PC-3 (cell line): ENCODE measurements around the gene NBEAL1. TPM values are rescaled to one million over a fixed set of nuclear protein-coding genes. Genes with fewer than 3 reads are reported as not detected.
"Not testable (repeated sequence)": the region's sequence is repeated elsewhere in the genome, so short reads cannot be mapped to it uniquely, and the experiment has no call there.

ENCODE experiments used
- ATAC-seq: fragments of 200-7000 bp; cut with Tn5 transposase; 2 replicates; pipeline ENCODE4 v1.9.1; 2020; ENCODE audit warnings: mild to moderate bottlenecking, moderate library complexity
- BruUV-seq: library from RNA; stranded (reverse); fragments of 400-500 nt; replicated peaks from 2 replicates; lab custom pipeline; 2021; lab: Mats Ljungman, UMichigan
- CTCF ChIA-PET: fragments of 300-600 bp; sonication (Branson Sonifier 250); formaldehyde crosslinking; loops from one replicate; lab custom pipeline; 2022; ENCODE audit warnings: antibody characterized with exemption; lab: Charles Lee
- POLR2A ChIA-PET: fragments of 300-600 bp; sonication (Branson Sonifier 250); formaldehyde crosslinking; loops from one replicate; lab custom pipeline; 2022; ENCODE audit warnings: antibody characterized with exemption; ENCODE audit not compliant: unreplicated experiment; lab: Charles Lee
- DNase-seq: peaks from one replicate; pipeline ENCODE4 v3.0.0-alpha.2; 2015
- H2AFZ ChIP-seq: fragments of 300-600 bp; sonication (generic); 2 replicates; pipeline ENCODE4 v1.6.0; 2016; ENCODE audit warnings: antibody characterized with exemption, low read length
- H3F3A ChIP-seq: fragments of 300-600 bp; sonication (generic); one replicate; pipeline ENCODE4 v1.6.0; 2017; ENCODE audit warnings: antibody characterized with exemption, low read length, control low read depth, mild to moderate bottlenecking; ENCODE audit not compliant: unreplicated experiment
- H3K27ac ChIP-seq: fragments of 300-600 bp; sonication (generic); 2 replicates; pipeline ENCODE4 v1.5.1; 2016; ENCODE audit warnings: mild to moderate bottlenecking, low read length
- H3K27me3 ChIP-seq: fragments of 300-600 bp; sonication (generic); 2 replicates; pipeline ENCODE4 v1.6.1; 2016; ENCODE audit warnings: low read length, mixed read lengths
- H3K36me3 ChIP-seq: fragments of 300-600 bp; sonication (generic); 2 replicates; pipeline ENCODE4 v1.6.1; 2016; ENCODE audit warnings: low read depth, mixed run types, low read length, mixed read lengths
- H3K4me1 ChIP-seq: fragments of 300-600 bp; sonication (generic); 2 replicates; pipeline ENCODE4 v1.5.1; 2016; ENCODE audit warnings: low read length; ENCODE audit not compliant: insufficient read depth
- H3K4me2 ChIP-seq: fragments of 300-600 bp; sonication (generic); 2 replicates; pipeline ENCODE4 v1.6.0; 2016; ENCODE audit warnings: low read length
- H3K4me3 ChIP-seq: fragments of 300-600 bp; sonication (generic); 2 replicates; pipeline ENCODE4 v1.5.1; 2016; ENCODE audit warnings: mild to moderate bottlenecking, low read length, mixed read lengths
- H3K79me2 ChIP-seq: fragments of 300-600 bp; sonication (generic); 2 replicates; pipeline ENCODE4 v1.6.1; 2017; ENCODE audit warnings: low read length, mixed read lengths
- H3K9ac ChIP-seq: fragments of 300-600 bp; sonication (generic); 2 replicates; pipeline ENCODE4 v1.6.0; 2016; ENCODE audit warnings: mild to moderate bottlenecking, low read length
- H3K9me2 ChIP-seq: fragments of 300-600 bp; sonication (generic); replicated peaks from 2 replicates; pipeline ENCODE4 v1.6.1; 2016; ENCODE audit warnings: mixed run types, low read length, mixed read lengths
- H3K9me3 ChIP-seq: fragments of 300-600 bp; sonication (generic); 2 replicates; pipeline ENCODE4 v1.6.1; 2016; ENCODE audit warnings: low read length, mixed read lengths
- H4K20me1 ChIP-seq: fragments of 300-600 bp; sonication (generic); 2 replicates; pipeline ENCODE4 v1.6.1; 2016; ENCODE audit warnings: low read length, mixed read lengths
- EZH2 ChIP-seq: fragments of 300-600 bp; sonication (generic); IDR thresholded peaks from one replicate; pipeline ENCODE4 v1.6.1; 2017; ENCODE audit warnings: antibody characterized with exemption, mild to moderate bottlenecking, low read length; ENCODE audit not compliant: unreplicated experiment
- EZH2phosphoT487 ChIP-seq: fragments of 300-600 bp; sonication (generic); IDR thresholded peaks from 2 replicates; pipeline ENCODE4 v1.6.1; 2018; ENCODE audit warnings: mild to moderate bottlenecking, antibody characterized with exemption, low read length, borderline replicate concordance
- intact Hi-C: fragments of 100-400 bp; cut with micrococcal nuclease; formaldehyde crosslinking; loops from 2 replicates; pipeline ENCODE4 v1.9.0; 2023
- total RNA-seq: library from RNA; depleted of rRNA; stranded (reverse); fragments of >200 nt; gene quantifications from 2 replicates; pipeline ENCODE4 v1.2.3, GENCODE V29; 2014
- TF ChIP-seq, protein P1 (sequence below): fragments of 300-600 bp; sonication (generic); conservative IDR thresholded peaks from 2 replicates; pipeline ENCODE4 v1.5.1; 2017; ENCODE audit warnings: antibody characterized with exemption, low read depth, mild to moderate bottlenecking, low read length

Gene NBEAL1
- total RNA-seq, 1 experiment from 2014 or later = 9.9 TPM

DNA sequence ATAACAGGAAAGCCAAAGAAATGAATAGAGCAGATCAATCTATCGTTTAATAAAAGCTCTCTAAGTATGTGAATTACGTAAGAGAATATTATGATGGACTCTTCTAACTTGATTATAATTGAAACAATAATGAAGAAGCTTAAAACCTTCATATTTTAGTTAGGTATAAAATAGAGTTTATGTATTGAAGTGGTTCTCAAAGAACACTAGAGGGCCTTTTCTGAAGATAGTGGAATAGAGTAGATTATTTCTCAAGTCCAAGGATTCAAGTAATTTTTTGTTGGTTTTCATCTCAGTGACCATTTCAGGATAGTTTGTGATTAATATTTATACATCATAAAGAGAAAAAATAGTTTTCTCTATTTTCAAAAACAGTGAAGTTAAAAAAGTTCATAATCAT, 97.7 kb downstream of the NBEAL1 start:
- H3K27me3 ChIP-seq = no peaks in the 10 kb centered on the region
- no TSS peak for BruUV-seq
- H4K20me1 ChIP-seq = no peaks in the 10 kb centered on the region
- no peak overlapping the region for H3K9ac ChIP-seq
- H3K4me1 ChIP-seq = peaks cover 4% of the 10 kb centered on the region; the same call in 1 of the 2 replicates
- TF ChIP-seq, protein P1, sequence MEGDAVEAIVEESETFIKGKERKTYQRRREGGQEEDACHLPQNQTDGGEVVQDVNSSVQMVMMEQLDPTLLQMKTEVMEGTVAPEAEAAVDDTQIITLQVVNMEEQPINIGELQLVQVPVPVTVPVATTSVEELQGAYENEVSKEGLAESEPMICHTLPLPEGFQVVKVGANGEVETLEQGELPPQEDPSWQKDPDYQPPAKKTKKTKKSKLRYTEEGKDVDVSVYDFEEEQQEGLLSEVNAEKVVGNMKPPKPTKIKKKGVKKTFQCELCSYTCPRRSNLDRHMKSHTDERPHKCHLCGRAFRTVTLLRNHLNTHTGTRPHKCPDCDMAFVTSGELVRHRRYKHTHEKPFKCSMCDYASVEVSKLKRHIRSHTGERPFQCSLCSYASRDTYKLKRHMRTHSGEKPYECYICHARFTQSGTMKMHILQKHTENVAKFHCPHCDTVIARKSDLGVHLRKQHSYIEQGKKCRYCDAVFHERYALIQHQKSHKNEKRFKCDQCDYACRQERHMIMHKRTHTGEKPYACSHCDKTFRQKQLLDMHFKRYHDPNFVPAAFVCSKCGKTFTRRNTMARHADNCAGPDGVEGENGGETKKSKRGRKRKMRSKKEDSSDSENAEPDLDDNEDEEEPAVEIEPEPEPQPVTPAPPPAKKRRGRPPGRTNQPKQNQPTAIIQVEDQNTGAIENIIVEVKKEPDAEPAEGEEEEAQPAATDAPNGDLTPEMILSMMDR = peak; percentile 44; the same call in 1 of the 2 replicates
- TF ChIP-seq EZH2 = no peak
- ChIA-PET POLR2A (no interaction called here), CTCF (no interaction called here)
- intact Hi-C loops = no loop called here
- no peak overlapping the region for H2AFZ ChIP-seq
- no peak overlapping the region for H3K4me3 ChIP-seq
- no peaks in the 10 kb centered on the region for H3K79me2 ChIP-seq
- H3K9me2 ChIP-seq = no peaks in the 10 kb centered on the region
- no peak overlapping the region for H3K27ac ChIP-seq
- no peak for DNase-seq
- no peak for ATAC-seq
- no peak overlapping the region for H3K4me2 ChIP-seq
- no peaks in the 10 kb centered on the region for H3F3A ChIP-seq
- H3K9me3 ChIP-seq = no peaks in the 10 kb centered on the region
- peaks cover 16% of the 10 kb centered on the region for H3K36me3 ChIP-seq

DNA sequence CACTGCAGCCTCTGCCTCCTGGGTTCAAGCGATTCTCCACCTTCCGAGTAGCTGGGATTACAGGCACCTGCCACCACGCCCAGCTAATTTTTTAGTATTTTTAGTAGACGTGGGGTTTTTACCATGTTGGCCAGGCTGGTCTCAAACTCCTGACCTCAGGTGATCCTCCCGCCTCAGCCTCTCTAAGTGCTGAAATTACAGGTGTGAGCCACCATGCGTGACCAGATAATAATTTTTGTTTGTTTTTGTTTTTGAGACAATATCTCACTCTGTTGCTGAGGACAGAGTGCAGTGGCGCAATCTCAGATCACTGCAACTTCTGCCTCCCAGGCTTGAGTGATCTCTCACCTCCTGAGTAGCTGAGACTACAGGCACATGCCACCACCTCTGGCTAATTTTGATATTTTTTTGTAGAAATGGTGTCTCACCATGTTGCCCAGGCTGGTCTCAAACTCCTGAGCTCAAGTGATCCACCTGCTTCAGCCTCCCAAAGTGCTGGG, 100.6 kb downstream of the NBEAL1 start:
- H3K4me1 ChIP-seq, H3K4me2 ChIP-seq, H3K9me2 ChIP-seq, H3K79me2 ChIP-seq, DNase-seq, H4K20me1 ChIP-seq, H3K9ac ChIP-seq, H3K9me3 ChIP-seq, H3K27ac ChIP-seq, CTCF ChIA-PET, BruUV-seq, ATAC-seq, H3K36me3 ChIP-seq, intact Hi-C loops, H3F3A ChIP-seq, POLR2A ChIA-PET, H3K27me3 ChIP-seq, H2AFZ ChIP-seq, H3K4me3 ChIP-seq: not testable (repeated sequence)

DNA sequence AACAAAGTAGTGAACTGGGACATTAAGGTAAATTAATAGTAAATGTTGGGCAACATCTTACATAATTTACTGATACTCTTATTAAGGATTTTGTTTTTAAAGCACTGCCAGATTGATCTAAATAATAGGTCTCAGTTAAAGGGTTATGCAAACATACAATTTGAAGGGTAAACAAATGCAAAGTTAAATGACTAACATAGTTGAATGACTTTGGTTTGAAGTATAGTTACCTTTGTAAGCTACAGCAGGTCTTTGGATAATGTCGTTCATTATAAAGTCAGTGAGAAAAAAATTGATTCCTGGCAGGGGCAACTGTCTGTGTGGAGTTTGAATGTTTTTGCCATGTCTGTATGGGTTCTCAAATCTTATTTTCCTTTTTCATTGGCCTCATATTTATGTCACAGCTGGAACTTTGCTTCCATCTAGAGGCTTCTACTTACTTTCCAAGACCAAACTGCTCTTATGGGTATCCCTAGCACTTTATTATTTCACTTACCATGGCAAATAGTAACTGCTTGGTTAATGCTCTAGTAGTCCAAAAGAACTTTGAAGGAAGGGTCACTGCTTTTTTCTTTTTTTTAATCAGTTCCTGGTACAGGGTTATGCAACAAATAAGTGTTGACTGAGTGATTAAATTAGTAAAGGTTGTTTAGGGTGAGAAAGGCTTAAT, 107.8 kb downstream of the NBEAL1 start:
- Histone ChIP-seq H4K20me1 (no peaks in the 10 kb centered on the region), H3K9ac (no peak overlapping the region), H3K4me1 (no peaks in the 10 kb centered on the region), H3K9me3 (no peaks in the 10 kb centered on the region), H3K36me3 (no peaks in the 10 kb centered on the region; the same call in 1 of the 2 replicates), H3K4me2 (no peak overlapping the region), H3K79me2 (no peaks in the 10 kb centered on the region), H3K27me3 (no peaks in the 10 kb centered on the region), H3K27ac (no peak overlapping the region), H3K4me3 (no peak overlapping the region), H3K9me2 (no peaks in the 10 kb centered on the region), H2AFZ (no peak overlapping the region), H3F3A (no peaks in the 10 kb centered on the region)
- BruUV-seq = no TSS peak
- POLR2A ChIA-PET = no interaction called here
- CTCF ChIA-PET = no interaction called here
- intact Hi-C loops = loop anchor here (10.0 kb wide), 1 partner anchor 548 kb away; no protein-coding TSS in a partner anchor
- TF ChIP-seq, protein P1 = peak; percentile 35; the same call in 1 of the 2 replicates
- TF ChIP-seq EZH2 (no peak), EZH2phosphoT487 (no peak)
- DNase-seq (peak; percentile 13), ATAC-seq (peak; percentile 61)
